Ectodermal cell (in vitro differentiated cells): Measurements from ENCODE around the gene ELMO1.

Source experiments
- H3K27ac ChIP-seq: 2 replicates; pipeline ENCODE4 v1.7.0; 2013; ENCODE audit warnings: mild to moderate bottlenecking, low read depth, low read length; ENCODE audit not compliant: insufficient read depth, poor library complexity, severe bottlenecking
- H3K27me3 ChIP-seq: 2 replicates; pipeline ENCODE4 v1.7.0; 2013; ENCODE audit warnings: mild to moderate bottlenecking, low read length; ENCODE audit not compliant: insufficient read depth, control insufficient read depth, poor library complexity, severe bottlenecking
- H3K36me3 ChIP-seq: one replicate; pipeline ENCODE4 v1.7.0; 2013; ENCODE audit warnings: low read length; ENCODE audit not compliant: control insufficient read depth, insufficient read depth
- H3K4me1 ChIP-seq: one replicate; pipeline ENCODE4 v1.7.0; 2013; ENCODE audit warnings: low read length; ENCODE audit not compliant: control insufficient read depth, insufficient read depth
- H3K4me3 ChIP-seq: 2 replicates; pipeline ENCODE4 v1.7.0; 2013; ENCODE audit warnings: low read depth, low read length, control low read depth; ENCODE audit not compliant: insufficient read depth
- H3K9me3 ChIP-seq: 2 replicates; pipeline ENCODE4 v1.7.0; 2013; ENCODE audit warnings: mild to moderate bottlenecking, low read length, moderate library complexity; ENCODE audit not compliant: control insufficient read depth
- WGBS, 2 experiments: methylation state at CpG; one replicate each; pipeline ENCODE4 v1.1.7; 2013; ENCODE audit warnings: missing lambda C conversion rate in 2 of 2; 5-methylcytosine and 5-hydroxymethylcytosine counted together

Gene ELMO1

DNA sequence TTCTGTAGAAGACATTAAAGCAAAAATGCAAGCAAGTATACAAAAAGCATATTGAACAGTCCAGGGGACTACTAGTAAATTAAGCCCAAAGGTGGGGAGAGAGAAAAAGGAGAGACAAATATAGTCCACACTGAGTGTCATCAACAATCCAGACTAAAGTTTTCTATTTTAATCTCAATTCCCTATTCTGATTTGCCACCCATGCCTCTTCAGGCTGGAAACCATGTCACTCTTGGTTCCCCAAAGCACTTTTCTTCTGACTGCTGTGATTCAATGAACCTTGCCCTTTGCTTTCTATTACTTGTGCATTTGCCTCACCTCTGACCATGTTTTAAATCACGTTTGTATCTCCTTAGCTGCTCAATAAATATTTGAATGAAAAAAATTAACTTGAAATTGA, 629.0 kb downstream of the ELMO1 start:
- WGBS, 2 experiments, result no CpG with 5 or more reads among the region's 1 CpG
- Histone ChIP-seq H3K9me3 (no peaks in the 10 kb centered on the region), H3K4me1 (no peaks in the 10 kb centered on the region), H3K4me3 (no peak overlapping the region), H3K27me3 (no peaks in the 10 kb centered on the region), H3K36me3 (no peaks in the 10 kb centered on the region), H3K27ac (no peak overlapping the region)

DNA sequence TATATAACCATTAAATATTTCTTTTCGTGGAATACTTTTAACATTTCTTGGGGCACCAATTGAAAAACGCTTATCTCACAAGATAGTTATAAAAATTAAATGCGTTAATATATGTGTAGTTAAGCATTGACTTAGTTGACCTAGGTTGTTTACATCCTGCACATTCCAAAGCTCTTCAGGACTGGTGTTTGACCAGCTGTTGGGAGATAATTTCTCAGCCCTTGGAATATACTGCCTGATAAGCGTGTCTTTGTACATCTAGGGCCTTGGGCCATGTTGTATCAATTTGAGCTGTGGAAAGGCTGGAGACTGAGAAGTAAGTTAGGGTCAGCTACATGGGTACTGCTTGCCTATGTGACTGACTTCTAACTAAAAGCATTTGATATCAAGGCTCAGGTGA, 634.4 kb downstream of the ELMO1 start:
- no peaks in the 10 kb centered on the region for H3K27me3 ChIP-seq
- no peak overlapping the region for H3K27ac ChIP-seq
- 93 to 99% methylated on average over 1 to 2 of the region's 4 CpGs for WGBS, 2 experiments
- no peaks in the 10 kb centered on the region for H3K36me3 ChIP-seq
- H3K4me1 ChIP-seq, result no peaks in the 10 kb centered on the region
- no peaks in the 10 kb centered on the region for H3K9me3 ChIP-seq
- no peak overlapping the region for H3K4me3 ChIP-seq

DNA sequence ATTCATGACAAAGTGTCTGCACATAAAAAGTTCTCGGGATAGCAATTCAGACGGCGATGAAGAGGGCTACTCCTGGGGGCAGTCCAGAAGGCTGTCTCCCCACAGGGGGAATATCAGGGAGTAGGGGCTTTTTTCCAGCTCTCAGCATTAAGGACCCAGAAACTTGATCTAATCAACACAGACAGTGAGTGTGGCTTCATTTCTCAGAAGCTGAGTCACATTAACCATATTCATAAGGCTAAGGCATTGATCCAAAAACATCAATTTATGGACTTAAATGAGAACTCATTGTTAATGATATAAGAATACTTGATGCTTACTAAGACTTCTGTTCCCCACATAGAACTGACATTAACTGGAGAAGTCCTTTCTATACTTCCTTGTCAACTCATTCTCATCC, 636.9 kb downstream of the ELMO1 start:
- Histone ChIP-seq H3K27me3 (no peaks in the 10 kb centered on the region), H3K27ac (no peak overlapping the region), H3K9me3 (no peaks in the 10 kb centered on the region), H3K4me1 (no peaks in the 10 kb centered on the region), H3K36me3 (no peaks in the 10 kb centered on the region), H3K4me3 (no peak overlapping the region)
- WGBS, 2 experiments, result 78 to 81% methylated on average over 3 of the region's 3 CpGs

DNA sequence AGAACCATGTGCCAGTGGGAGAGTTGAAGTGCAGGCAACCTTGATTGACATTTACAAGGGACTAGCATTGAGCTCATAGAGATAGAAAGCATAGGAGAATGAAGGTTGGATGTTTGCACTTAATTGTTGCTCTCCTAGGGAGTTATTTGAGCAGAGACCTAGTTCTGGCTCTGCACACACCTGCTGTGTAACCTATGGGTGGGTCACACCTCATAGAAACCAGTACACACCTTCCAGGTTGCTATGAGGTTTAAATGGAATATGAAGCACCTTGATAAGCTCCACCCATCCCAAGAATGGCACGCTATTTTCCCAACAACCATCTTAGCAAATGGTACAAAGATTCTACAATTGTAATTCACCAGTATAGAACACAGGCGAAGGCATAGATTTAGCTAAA, 638.2 kb downstream of the ELMO1 start:
- H3K36me3 ChIP-seq, result no peaks in the 10 kb centered on the region
- H3K9me3 ChIP-seq, result no peaks in the 10 kb centered on the region
- no peak overlapping the region for H3K27ac ChIP-seq
- H3K27me3 ChIP-seq, result no peaks in the 10 kb centered on the region
- no peaks in the 10 kb centered on the region for H3K4me1 ChIP-seq
- H3K4me3 ChIP-seq, result no peak overlapping the region
- 50% methylated on average over 2 of the region's 2 CpGs for WGBS, 2 experiments

DNA sequence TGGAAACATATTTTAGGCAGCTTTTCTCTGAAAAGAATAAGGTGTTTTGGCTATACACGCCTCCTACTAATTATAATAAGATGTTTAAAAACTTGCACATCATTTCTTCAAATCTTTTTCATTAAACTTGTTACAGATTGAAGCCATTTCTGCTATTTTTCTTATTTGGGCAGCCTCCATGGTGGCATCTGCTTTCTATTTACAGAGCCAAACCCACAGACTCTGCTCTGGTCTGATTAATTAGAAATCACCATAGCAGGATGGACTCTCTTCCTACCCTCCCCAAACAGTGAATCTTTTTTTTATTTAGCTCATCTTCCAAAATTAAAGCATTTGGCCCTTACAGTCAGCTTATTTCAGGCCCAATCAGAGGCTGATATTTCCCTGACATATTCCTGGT, 638.6 kb downstream of the ELMO1 start:
- no peaks in the 10 kb centered on the region for H3K27me3 ChIP-seq
- H3K4me3 ChIP-seq, result no peak overlapping the region
- H3K9me3 ChIP-seq, result no peaks in the 10 kb centered on the region
- 88 to 100% methylated on average over 1 of the region's 1 CpG for WGBS, 2 experiments
- no peak overlapping the region for H3K27ac ChIP-seq
- no peaks in the 10 kb centered on the region for H3K36me3 ChIP-seq
- no peaks in the 10 kb centered on the region for H3K4me1 ChIP-seq

DNA sequence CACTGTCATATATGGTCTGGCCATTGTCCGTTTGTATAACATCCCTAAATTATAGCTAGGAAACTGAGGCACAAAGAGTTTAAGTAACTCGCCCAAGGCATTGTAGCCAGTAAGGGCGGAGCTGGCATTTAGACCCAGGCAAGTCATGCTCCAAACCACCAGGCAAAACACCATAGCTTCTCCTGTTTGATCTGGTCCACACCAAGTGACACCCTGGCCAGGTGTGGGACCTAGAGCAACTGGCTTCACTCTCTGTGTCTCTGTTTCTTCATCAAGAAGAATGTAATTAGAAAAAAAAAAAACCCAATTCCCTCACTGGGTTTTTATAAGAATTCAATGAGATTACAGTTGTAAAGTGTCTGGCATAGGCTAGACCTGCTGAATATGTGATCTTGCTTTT, 639.2 kb downstream of the ELMO1 start:
- H3K4me3 ChIP-seq, result no peak overlapping the region
- H3K36me3 ChIP-seq, result no peaks in the 10 kb centered on the region
- H3K27me3 ChIP-seq, result no peaks in the 10 kb centered on the region
- H3K4me1 ChIP-seq, result no peaks in the 10 kb centered on the region
- H3K27ac ChIP-seq, result no peak overlapping the region
- 91 to 92% methylated on average over 3 of the region's 3 CpGs for WGBS, 2 experiments
- no peaks in the 10 kb centered on the region for H3K9me3 ChIP-seq

DNA sequence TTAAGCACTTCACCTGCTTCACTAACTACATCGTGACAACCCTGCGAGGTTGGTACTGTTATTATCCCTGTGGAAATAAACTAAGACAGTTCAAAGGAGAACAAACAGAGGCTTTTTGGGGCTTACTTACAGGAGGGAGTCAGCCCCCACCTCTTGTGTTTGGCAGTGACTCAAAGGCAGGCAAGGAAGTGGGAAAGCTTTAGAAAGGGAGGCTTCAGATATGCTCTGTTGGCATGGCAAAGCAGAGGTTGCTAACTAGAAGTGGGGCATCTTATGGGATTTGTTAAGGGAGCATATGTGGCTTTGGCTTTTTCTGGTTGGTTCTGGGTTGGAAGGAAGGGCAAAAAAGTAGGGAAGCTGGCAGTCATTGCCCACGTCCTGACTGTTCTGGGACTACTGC, 639.6 kb downstream of the ELMO1 start:
- H3K36me3 ChIP-seq, result no peaks in the 10 kb centered on the region
- H3K4me1 ChIP-seq, result no peaks in the 10 kb centered on the region
- H3K27me3 ChIP-seq, result no peaks in the 10 kb centered on the region
- H3K9me3 ChIP-seq, result no peaks in the 10 kb centered on the region
- H3K27ac ChIP-seq, result no peak overlapping the region
- 91 to 95% methylated on average over 3 of the region's 3 CpGs for WGBS, 2 experiments
- H3K4me3 ChIP-seq, result no peak overlapping the region

DNA sequence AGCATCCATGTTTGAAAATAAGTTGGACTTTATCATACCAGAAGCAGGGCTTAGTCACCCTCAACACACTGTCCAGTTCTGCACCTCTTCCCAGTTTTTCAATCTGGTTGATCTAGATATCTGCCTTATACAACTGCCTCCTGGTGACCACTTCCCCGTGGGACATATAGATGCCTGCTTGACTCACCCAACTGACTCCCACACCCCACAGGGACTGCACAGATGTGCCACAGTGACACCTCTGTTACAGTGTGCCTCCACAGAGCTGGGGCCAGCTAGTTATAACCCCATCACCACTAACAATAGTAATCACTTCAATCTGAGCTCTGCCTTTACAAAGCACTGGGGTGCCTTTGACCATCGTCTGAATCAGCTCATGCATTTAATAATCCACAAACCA, 641.8 kb downstream of the ELMO1 start:
- 88 to 95% methylated on average over 2 of the region's 2 CpGs for WGBS, 2 experiments
- no peaks in the 10 kb centered on the region for H3K36me3 ChIP-seq
- H3K27ac ChIP-seq, result no peak overlapping the region
- H3K4me1 ChIP-seq, result no peaks in the 10 kb centered on the region
- no peak overlapping the region for H3K4me3 ChIP-seq
- H3K27me3 ChIP-seq, result no peaks in the 10 kb centered on the region
- H3K9me3 ChIP-seq, result no peaks in the 10 kb centered on the region
